ENCODE results near the gene DUSP28.

DUSP28 gene

DNA sequence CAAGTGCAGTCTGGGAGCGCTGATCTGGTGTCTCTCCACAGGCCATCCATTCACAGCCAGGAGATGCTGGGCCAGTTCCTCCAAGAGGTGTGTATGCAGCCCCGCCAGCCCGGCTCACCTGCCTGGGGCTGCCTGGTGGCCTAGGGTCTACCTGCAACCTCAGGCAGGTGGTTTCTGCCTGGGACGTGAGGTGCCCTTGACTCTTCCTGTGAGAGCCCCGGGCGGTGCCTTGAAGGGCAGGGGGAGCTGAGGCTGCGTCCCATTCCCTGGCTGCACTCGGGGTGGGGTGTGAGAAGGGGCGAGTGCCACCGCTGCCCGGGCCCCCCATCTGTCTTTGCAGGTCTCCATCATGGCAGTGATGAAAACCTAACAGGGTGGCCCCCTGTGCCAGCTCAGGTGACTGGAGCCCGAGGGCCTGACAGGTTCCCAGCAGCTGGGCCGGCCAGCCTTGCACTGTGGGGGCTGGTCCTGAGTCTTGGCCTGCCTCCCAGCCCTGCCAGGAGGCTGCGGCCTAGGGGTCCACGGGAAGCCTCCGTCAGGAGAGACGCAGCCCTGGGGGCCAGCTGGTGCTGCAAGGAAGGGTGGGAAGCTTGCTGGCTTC, 38.3 kb downstream of the DUSP28 start:
- DNase-seq (ENCODE audit: low read depth, low spot score) = no peak

DNA sequence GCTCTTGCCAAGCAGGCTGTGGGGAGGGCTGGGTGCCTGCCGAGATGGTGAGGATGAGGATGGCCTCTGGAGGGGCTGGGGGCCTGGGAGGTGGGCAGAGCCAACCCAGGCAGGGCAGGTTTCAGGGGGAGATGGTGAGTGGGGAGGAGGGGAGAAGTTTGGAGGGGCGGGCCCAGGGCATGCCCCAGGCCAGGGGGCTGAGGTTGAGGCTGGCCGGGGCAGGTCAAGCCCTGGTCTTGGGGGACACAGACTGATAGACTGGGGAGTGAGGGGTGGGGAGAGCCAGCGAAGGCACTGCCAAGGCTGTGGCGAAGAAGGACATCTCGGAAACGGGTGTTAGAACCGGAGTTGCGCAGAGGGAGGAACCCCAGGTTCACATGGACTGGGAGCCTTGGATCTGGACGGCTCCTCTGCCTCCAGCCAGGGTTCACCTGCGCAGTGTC, 39.0 kb downstream of the DUSP28 start:
- DNase-seq (ENCODE audit: low read depth, low spot score) = no peak

- DNase-seq (ENCODE audit: low read depth, low spot score) = no peak
Observed at GRCh38 chr2:240600451-240600961, 40.3 kb downstream of the DUSP28 start.

GRCh38 chr2:240601061-240601830, 41.1 kb downstream of the DUSP28 start:
- DNase-seq (ENCODE audit: low read depth, low spot score) = no peak

- no peak for DNase-seq (ENCODE audit: low read depth, low spot score)
Observed at GRCh38 chr2:240601831-240602160, 41.6 kb downstream of the DUSP28 start.

- no peak for DNase-seq (ENCODE audit: low read depth, low spot score)
Observed at GRCh38 chr2:240602266-240603050, 42.3 kb downstream of the DUSP28 start.

DNA sequence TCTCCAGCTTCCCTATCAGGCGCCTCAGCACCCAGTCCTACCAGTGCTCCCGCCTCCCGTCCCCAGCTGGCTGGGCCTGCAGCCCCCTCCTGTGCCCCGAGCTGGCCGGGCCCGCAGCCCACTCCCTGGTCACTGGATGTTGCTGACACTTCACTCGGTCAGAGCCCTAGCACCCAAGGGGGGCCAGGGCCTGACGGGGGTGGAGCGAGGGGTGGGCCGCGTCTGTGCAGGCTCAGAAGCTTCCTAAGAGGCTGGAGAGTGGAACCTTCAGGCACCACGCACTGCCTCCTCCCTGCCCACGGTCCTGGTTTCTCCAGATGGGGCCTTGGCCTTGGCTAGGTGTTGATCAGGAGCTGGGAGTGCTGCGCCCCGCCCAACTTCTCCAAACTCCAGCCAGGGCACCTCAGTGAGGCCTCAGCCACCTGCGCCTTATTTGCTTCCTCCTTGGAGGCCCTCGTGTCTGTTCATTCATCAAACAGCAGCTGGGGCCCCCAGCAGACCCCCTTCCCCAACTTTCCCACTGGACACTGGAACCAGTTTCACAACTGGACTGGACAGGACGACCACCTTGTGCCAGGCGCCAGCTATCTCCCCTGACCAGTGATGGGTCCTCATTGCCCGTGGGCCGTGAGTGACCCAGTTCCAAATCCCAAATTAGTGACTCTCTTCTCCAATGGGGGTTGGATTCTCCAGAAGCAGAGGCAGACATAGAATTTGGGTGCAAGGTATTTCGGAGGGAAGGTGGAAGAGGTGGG, 43.1 kb downstream of the DUSP28 start:
- DNase-seq (ENCODE audit: low read depth, low spot score) = no peak

GRCh38 chr2:240603846-240604245, 43.7 kb downstream of the DUSP28 start:
- no peak for DNase-seq (ENCODE audit: low read depth, low spot score)

- no peak for DNase-seq (ENCODE audit: low read depth, low spot score)
Observed at GRCh38 chr2:240604291-240604938, 44.3 kb downstream of the DUSP28 start.

GRCh38 chr2:240604939-240605716, 45.0 kb downstream of the DUSP28 start:
- DNase-seq (ENCODE audit: low read depth, low spot score) = no peak

DNA sequence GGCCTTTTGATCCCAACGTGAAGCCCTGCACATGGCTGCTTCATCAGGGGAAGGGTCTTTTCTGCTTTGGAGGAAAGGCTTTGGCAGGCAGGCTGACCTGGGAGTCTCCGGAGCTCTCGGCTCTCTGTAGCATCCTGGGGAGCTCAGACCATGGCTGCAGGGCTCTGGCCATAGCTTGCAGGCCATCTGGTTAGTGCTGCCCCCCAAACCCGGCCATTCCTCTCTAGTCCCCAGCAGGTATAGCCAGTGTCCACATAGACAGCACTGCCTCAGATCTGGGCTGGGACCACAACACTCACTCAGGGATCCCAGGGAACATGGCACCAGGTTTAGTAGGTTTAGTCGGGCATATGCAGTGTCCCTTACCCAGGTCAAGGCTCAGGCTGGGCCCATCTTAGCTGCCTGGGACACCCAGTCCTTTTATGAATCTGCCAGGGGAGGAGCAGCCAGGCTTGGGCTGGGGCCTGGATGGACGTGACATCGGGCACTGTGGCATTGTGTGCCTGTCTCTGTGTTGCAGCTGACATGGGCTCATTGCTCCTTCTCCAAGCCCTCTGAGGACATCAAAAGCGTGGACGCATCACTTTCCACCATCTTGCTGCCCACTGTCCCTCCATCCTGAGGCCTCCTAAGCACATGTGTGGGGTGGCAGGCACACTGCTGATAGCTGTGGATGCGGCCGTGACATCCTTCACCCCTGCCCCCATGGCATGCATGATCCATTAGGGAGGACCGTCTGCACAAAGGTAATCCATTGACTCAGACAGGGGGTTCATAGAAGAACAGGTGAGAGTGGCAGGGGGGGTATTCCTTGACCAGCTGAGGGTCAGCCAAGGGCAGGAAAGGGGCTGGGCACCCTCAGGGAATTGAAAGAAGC, 45.9 kb downstream of the DUSP28 start:
- DNase-seq (ENCODE audit: low read depth, low spot score) = no peak

- DNase-seq (ENCODE audit: low read depth, low spot score) = no peak
Observed at GRCh38 chr2:240611601-240612210, 51.5 kb downstream of the DUSP28 start.
